ENCODE data around the gene CSMD2. TPM values are rescaled to one million over a fixed set of nuclear protein-coding genes. Genes with fewer than 3 reads are reported as not detected.
A peak's percentile ranks its signal among the peaks of the same experiment; 100 is the strongest.

CSMD2 gene
- total and polyA plus RNA-seq, 2 of the 8 experiments (the other 6 are each of a cell fraction or from before 2014, with no cell fraction given), result 7.0 to 14.7 TPM

- no peaks in the 10 kb centered on the region for H3K9me3 ChIP-seq (ENCODE audit: insufficient read depth in 2 of 2, low read depth in 1 of 2, low read length in 1 of 2)
- H2BK15ac ChIP-seq (ENCODE audit: low read length), result no peak overlapping the region
- DNase-seq (ENCODE audit: low read depth in 1 of 2, low spot score in 2 of 2) (peak; percentile 9 to 90), FAIRE-seq (no peak)
- H3K4me2 ChIP-seq (ENCODE audit: insufficient read depth in 1 of 2, low read depth in 2 of 2, low read length in 2 of 2), result no peak overlapping the region
- no peak overlapping the region for H3K56ac ChIP-seq (replicated peaks; ENCODE audit: insufficient read length, low read depth, low read length)
- H3K36me3 ChIP-seq (ENCODE audit: control insufficient read depth in 2 of 4, insufficient read depth in 4 of 4, low read length in 3 of 4), result no peaks in the 10 kb centered on the region; a peak in 1 of 8 replicates
- ChIA-PET CTCF (ENCODE audit: partially characterized antibody) (interaction anchor here (0.7 to 3.9 kb wide), 77 partner anchors 9 to 670 kb away, joined by 3 to 75 read pairs (median 5); no protein-coding TSS in a partner anchor), POLR2A (ENCODE audit: partially characterized antibody) (no interaction called here)
- no peak overlapping the region for H3K14ac ChIP-seq (ENCODE audit: insufficient read length)
- no peaks in the 10 kb centered on the region for H3K27me3 ChIP-seq (replicated peaks in 1 of 4; ENCODE audit: control insufficient read depth in 3 of 4, extremely low read depth in 1 of 4, insufficient read depth in 3 of 4, low read length in 3 of 4)
- H2BK20ac ChIP-seq (ENCODE audit: low read length), result no peak overlapping the region
- H3K4me3 ChIP-seq (ENCODE audit: extremely low read depth in 1 of 4, insufficient read depth in 2 of 4, low read depth in 3 of 4, low read length in 4 of 4), result no peak overlapping the region
- H3K4me1 ChIP-seq (replicated peaks in 1 of 4; ENCODE audit: control insufficient read depth in 3 of 4, insufficient read depth in 4 of 4, low read length in 3 of 4), result peaks cover 0 to 5% (median 2%) of the 10 kb centered on the region in 4 experiments; a peak in 4 of 7 replicates
- no peaks in the 10 kb centered on the region for H3K79me1 ChIP-seq (ENCODE audit: low read depth, low read length)
- no peak overlapping the region for H3K27ac ChIP-seq (ENCODE audit: low read depth, low read length)
- H2BK12ac ChIP-seq (ENCODE audit: low read depth, low read length), result no peak overlapping the region
- H2BK120ac ChIP-seq (replicated peaks; ENCODE audit: low read depth, low read length), result no peak overlapping the region
- H2AFZ ChIP-seq (ENCODE audit: low read length), result no peak overlapping the region
- no peak overlapping the region for H3K23ac ChIP-seq (ENCODE audit: insufficient read length)
- no peak overlapping the region for H3K4ac ChIP-seq (replicated peaks; ENCODE audit: insufficient read length, low read depth, low read length)
- H3K23me2 ChIP-seq (ENCODE audit: low read depth, low read length), result no peaks in the 10 kb centered on the region
- WGBS, 2 experiments (ENCODE audit: extremely low coverage in 1 of 2, insufficient coverage in 1 of 2, insufficient read length in 1 of 2, insufficient replicate concordance in 2 of 2, low coverage in 1 of 2, low lambda C conversion rate in 2 of 2, missing lambda C conversion rate in 1 of 2), result 66% methylated on average over 11 of the region's 11 CpGs; no CpG with 5 or more reads in 1 of the 2 experiments
- no peak overlapping the region for H3K9ac ChIP-seq (replicated peaks in 1 of 4; ENCODE audit: extremely low read depth in 1 of 4, low read depth in 3 of 4, low read length in 3 of 4)
- H3K79me2 ChIP-seq (ENCODE audit: control insufficient read depth in 1 of 2, insufficient read depth in 2 of 2, low read length in 2 of 2), result peaks cover 0 to 6% of the 10 kb centered on the region in 2 experiments; a peak in 1 of 4 replicates
- no peak overlapping the region for H3K18ac ChIP-seq (ENCODE audit: extremely low read depth, low read length)
- H2AK5ac ChIP-seq (ENCODE audit: low read depth, low read length), result no peak overlapping the region
- no peak overlapping the region for H4K91ac ChIP-seq (replicated peaks; ENCODE audit: insufficient read length, low read length)
- no peak overlapping the region for H4K5ac ChIP-seq (ENCODE audit: insufficient read length, low read depth, low read length)
- TF ChIP-seq CTCF (IDR thresholded peaks at IDR 0.05; ENCODE audit: control extremely low read depth in 1 of 3, insufficient read depth in 1 of 3, low read depth in 1 of 3, low read length in 3 of 3) (peak; percentile 80 to 96 (median 90)), RAD21 (IDR thresholded peaks at IDR 0.05 in 1 of 2, conservative IDR thresholded peaks at IDR 0.05 in 1 of 2; ENCODE audit: low read depth in 2 of 2, low read length in 2 of 2) (peak; percentile 68 to 78), RFX5 (IDR thresholded peaks at IDR 0.05; ENCODE audit: borderline replicate concordance, low read depth, low read length) (no peak)
- peaks cover 0 to 3% of the 10 kb centered on the region in 2 experiments for H4K20me1 ChIP-seq (replicated peaks in 1 of 2; ENCODE audit: control insufficient read depth in 1 of 2, insufficient read depth in 2 of 2, low read length in 2 of 2)
- no peak overlapping the region for H2BK5ac ChIP-seq (ENCODE audit: low read depth, low read length)
- H4K8ac ChIP-seq (ENCODE audit: extremely low read depth, insufficient read depth, low read length), result no peak overlapping the region
Observed at GRCh38 chr1:34013958-34014737, 150.9 kb downstream of the CSMD2 start.
